ENCODE results near the gene KLHDC8A. TPM values are rescaled to one million over a fixed set of nuclear protein-coding genes. Genes with fewer than 3 reads are reported as not detected.
"Not testable (repeated sequence)": the region's sequence is repeated elsewhere in the genome, so short reads cannot be mapped to it uniquely, and the experiment has no call there.

The KLHDC8A gene
- total and polyA plus RNA-seq, 2 donors (not counting 3 experiments of a cell fraction or from before 2014, with no cell fraction given): not detected

DNA sequence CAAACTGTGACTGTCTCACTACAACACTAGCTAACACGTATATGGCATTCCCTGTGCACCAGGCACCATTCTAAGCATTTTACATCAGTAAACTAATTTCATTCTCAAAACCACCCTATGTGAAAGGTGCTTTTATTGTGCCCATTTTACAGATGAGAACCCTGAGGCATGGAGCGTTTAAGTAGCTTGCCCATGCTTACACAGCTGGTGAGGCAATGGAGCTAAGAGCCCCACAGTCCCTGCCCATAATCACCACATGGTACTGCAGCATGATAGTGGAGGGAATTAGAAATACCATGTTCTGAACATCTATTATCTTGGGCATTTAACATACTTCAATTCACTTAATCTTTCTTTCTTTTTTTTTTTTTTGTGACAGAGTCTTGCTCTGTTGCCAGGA, 31.1 kb upstream of the KLHDC8A start:
- CTCF ChIA-PET: interaction anchor here (1.9 to 2.4 kb wide), 3 partner anchors 9 to 137 kb away, joined by 8 to 10 read pairs (median 10); no protein-coding TSS in a partner anchor
- dilution Hi-C loops (cut with MboI; ENCODE audit: extremely low pct_ligation_motif_present, low sequenced_read_pairs): no loop called here

DNA sequence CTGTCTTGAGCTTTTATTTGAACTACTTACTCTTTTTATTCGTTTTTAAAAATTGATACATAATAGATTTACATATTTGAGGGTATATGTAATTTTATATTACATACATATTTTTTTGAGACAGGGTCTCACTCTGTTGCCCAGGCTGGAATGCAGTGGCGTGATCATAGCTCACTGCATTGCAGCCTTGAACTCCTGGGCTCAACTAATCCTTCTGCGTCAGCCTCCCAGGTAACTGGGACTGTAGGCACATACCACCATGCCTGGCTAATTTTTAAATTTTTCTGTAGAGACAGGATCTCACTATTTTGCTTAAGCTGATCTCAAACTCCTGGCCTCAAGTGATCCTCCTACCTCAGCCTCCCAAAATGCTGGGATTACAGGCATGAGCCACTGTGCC, 26.3 kb upstream of the KLHDC8A start:
- POLR2A ChIA-PET; H3K9me3 ChIP-seq (replicated peaks; ENCODE audit: control insufficient read depth, insufficient read depth, low read length); H3K36me3 ChIP-seq (ENCODE audit: control insufficient read depth in 2 of 2, extremely low read depth in 1 of 2, insufficient read depth in 2 of 2, low read length in 2 of 2); H3K4me3 ChIP-seq (replicated peaks in 1 of 3; ENCODE audit: insufficient read depth in 1 of 3, low read depth in 1 of 3, low read length in 3 of 3); H2AFZ ChIP-seq (ENCODE audit: low read depth, low read length); H3K27me3 ChIP-seq (ENCODE audit: control insufficient read depth in 2 of 2, insufficient read depth in 2 of 2, low read length in 2 of 2); BruUV-seq (replicated peaks); H3K4me2 ChIP-seq (ENCODE audit: insufficient read depth, low read length); FAIRE-seq; dilution Hi-C loops (cut with MboI; ENCODE audit: extremely low pct_ligation_motif_present, low sequenced_read_pairs); H3K4me1 ChIP-seq (ENCODE audit: control insufficient read depth, extremely low read depth, insufficient read depth, low read length); DNase-seq (ENCODE audit: low read depth, low spot score); H3K79me2 ChIP-seq (ENCODE audit: control insufficient read depth, insufficient read depth, low read length); intact Hi-C loops (cut with micrococcal nuclease); H4K20me1 ChIP-seq (replicated peaks; ENCODE audit: control insufficient read depth, extremely low read depth, insufficient read depth, low read length); H3K9ac ChIP-seq (replicated peaks; ENCODE audit: extremely low read depth, insufficient read depth, low read length); H3K27ac ChIP-seq (ENCODE audit: insufficient read depth, low read depth, low read length); H3K9me1 ChIP-seq (replicated peaks; ENCODE audit: control insufficient read depth, extremely low read depth, insufficient read depth, low read length): not testable (repeated sequence)
- CTCF ChIA-PET: interaction anchor here (1.6 to 2.3 kb wide), 2 partner anchors 29 to 102 kb away, joined by 6 to 8 read pairs; no protein-coding TSS in a partner anchor

More for the DNA sequence above, 31.1 kb upstream of the KLHDC8A start:
- Histone ChIP-seq H3K4me2 (ENCODE audit: insufficient read depth, low read length) (no peak overlapping the region), H3K36me3 (ENCODE audit: control insufficient read depth in 2 of 2, extremely low read depth in 1 of 2, insufficient read depth in 2 of 2, low read length in 2 of 2) (no peaks in the 10 kb centered on the region), H3K9ac (replicated peaks; ENCODE audit: extremely low read depth, insufficient read depth, low read length) (no peak overlapping the region), H3K4me3 (replicated peaks in 1 of 3; ENCODE audit: insufficient read depth in 1 of 3, low read depth in 1 of 3, low read length in 3 of 3) (no peak overlapping the region), H3K9me3 (replicated peaks; ENCODE audit: control insufficient read depth, insufficient read depth, low read length) (no peaks in the 10 kb centered on the region), H4K20me1 (replicated peaks; ENCODE audit: control insufficient read depth, extremely low read depth, insufficient read depth, low read length) (no peaks in the 10 kb centered on the region), H3K27ac (ENCODE audit: insufficient read depth, low read depth, low read length) (no peak overlapping the region), H3K9me1 (replicated peaks; ENCODE audit: control insufficient read depth, extremely low read depth, insufficient read depth, low read length) (no peaks in the 10 kb centered on the region), H3K4me1 (ENCODE audit: control insufficient read depth, extremely low read depth, insufficient read depth, low read length) (no peaks in the 10 kb centered on the region), H2AFZ (ENCODE audit: low read depth, low read length) (no peak overlapping the region), H3K27me3 (ENCODE audit: control insufficient read depth in 2 of 2, insufficient read depth in 2 of 2, low read length in 2 of 2) (peaks cover 4 to 5% of the 10 kb centered on the region in 2 experiments), H3K79me2 (ENCODE audit: control insufficient read depth, insufficient read depth, low read length) (no peaks in the 10 kb centered on the region)
- intact Hi-C loops (cut with micrococcal nuclease): no loop called here
- POLR2A ChIA-PET: no interaction called here
- no peak for FAIRE-seq
- no TSS peak for BruUV-seq (replicated peaks)
- TF ChIP-seq, protein P1, sequence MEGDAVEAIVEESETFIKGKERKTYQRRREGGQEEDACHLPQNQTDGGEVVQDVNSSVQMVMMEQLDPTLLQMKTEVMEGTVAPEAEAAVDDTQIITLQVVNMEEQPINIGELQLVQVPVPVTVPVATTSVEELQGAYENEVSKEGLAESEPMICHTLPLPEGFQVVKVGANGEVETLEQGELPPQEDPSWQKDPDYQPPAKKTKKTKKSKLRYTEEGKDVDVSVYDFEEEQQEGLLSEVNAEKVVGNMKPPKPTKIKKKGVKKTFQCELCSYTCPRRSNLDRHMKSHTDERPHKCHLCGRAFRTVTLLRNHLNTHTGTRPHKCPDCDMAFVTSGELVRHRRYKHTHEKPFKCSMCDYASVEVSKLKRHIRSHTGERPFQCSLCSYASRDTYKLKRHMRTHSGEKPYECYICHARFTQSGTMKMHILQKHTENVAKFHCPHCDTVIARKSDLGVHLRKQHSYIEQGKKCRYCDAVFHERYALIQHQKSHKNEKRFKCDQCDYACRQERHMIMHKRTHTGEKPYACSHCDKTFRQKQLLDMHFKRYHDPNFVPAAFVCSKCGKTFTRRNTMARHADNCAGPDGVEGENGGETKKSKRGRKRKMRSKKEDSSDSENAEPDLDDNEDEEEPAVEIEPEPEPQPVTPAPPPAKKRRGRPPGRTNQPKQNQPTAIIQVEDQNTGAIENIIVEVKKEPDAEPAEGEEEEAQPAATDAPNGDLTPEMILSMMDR (IDR thresholded peaks at IDR 0.05; ENCODE audit: extremely low read depth in 1 of 2, insufficient read depth in 1 of 2, low read depth in 1 of 2, low read length in 2 of 2): no peak
- no peak for TF ChIP-seq GATA2 (IDR thresholded peaks at IDR 0.05; ENCODE audit: insufficient read depth, insufficient read length, low read depth, low read length)
- TF ChIP-seq MYC (IDR thresholded peaks at IDR 0.05; ENCODE audit: low read depth, low read length): no peak
- no peak for TF ChIP-seq POLR2A (IDR thresholded peaks at IDR 0.05; ENCODE audit: low read depth, low read length)
- TF ChIP-seq POLR2AphosphoS5 (IDR thresholded peaks at IDR 0.05; ENCODE audit: insufficient read depth, low read depth, low read length): no peak
- no peak for TF ChIP-seq JUN (IDR thresholded peaks at IDR 0.05; ENCODE audit: borderline replicate concordance, insufficient read depth, insufficient read length, low read depth)
- TF ChIP-seq FOS (IDR thresholded peaks at IDR 0.05; ENCODE audit: borderline replicate concordance, insufficient read depth, low read length): no peak
- no peak for TF ChIP-seq EZH2 (IDR thresholded peaks at IDR 0.05; ENCODE audit: borderline replicate concordance, low read depth, low read length, severe bottlenecking)
- no peak for DNase-seq (ENCODE audit: low read depth, low spot score)
